K562 (cell line): ENCODE results near the gene ANKRD34B. TPM values are rescaled to one million over a fixed set of nuclear protein-coding genes. Genes with fewer than 3 reads are reported as not detected.

ENCODE experiments used
- ATAC-seq: fragments of 200-7000 bp; cut with Tn5 transposase; 3 replicates; pipeline ENCODE4 v1.9.1; 2020; ENCODE audit warnings: moderate library complexity
- BruUV-seq: library from RNA; stranded (reverse); fragments of 400-500 nt; replicated peaks from 2 replicates; lab custom pipeline; 2021; lab: Mats Ljungman, UMichigan
- CTCF ChIA-PET: fragments of 300-600 bp; formaldehyde crosslinking; extraction: SDS; loops from one replicate; lab custom pipeline; 2021; ENCODE audit warnings: low intra/inter-chr PET ratio; lab: Yijun Ruan, JAX
- POLR2A ChIA-PET: fragments of 300-600, 350-650 bp; sonication (Branson Sonifier 250); formaldehyde crosslinking; extraction: SDS; loops from one replicate; lab custom pipeline; 2021; ENCODE audit warnings: antibody characterized with exemption, inconsistent platforms; lab: Yijun Ruan, JAX
- DNase-seq, 4 experiments: peaks; one replicate each; pipeline versions ENCODE4 v3.0.0 to v3.0.0-alpha.2; 2011 to 2018; ENCODE audit warnings: low spot score in 3 of 4, mixed read lengths in 3 of 4; ENCODE audit errors: extremely low read depth in 1 of 4
- FAIRE-seq: peaks from 2 replicates; lab custom pipeline; 2011; peaks lifted over from hg19 to GRCh38; lab: Jason Lieb, UNC
- H2AFZ ChIP-seq: 2 replicates; pipeline ENCODE4 v1.6.0; 2011; ENCODE audit warnings: low read depth, low read length, control low read depth, inconsistent platforms
- H3K27ac ChIP-seq: fragments of 200-600 bp; 3 replicates; pipeline ENCODE4 v1.8.0; 2011; ENCODE audit warnings: low read depth, mild to moderate bottlenecking, control low read depth, inconsistent platforms, low read length, moderate library complexity, mixed read lengths; ENCODE audit errors: extremely low read depth
- H3K27me3 ChIP-seq, 2 experiments: fragments of 300-600 bp in 1 of 2; 2 replicates in 1 of 2; 3 replicates in 1 of 2; pipeline versions ENCODE4 v1.6.0 to v1.8.0; 2011; ENCODE audit warnings: inconsistent platforms in 2 of 2, low read length in 2 of 2, mild to moderate bottlenecking in 1 of 2, mixed read lengths in 1 of 2, moderate library complexity in 1 of 2; ENCODE audit not compliant: control insufficient read depth in 2 of 2, insufficient read depth in 2 of 2
- H3K36me3 ChIP-seq: fragments of 300-600 bp; 3 replicates; pipeline ENCODE4 v1.8.0; 2011; ENCODE audit warnings: mild to moderate bottlenecking, low read length, inconsistent platforms; ENCODE audit not compliant: control insufficient read depth, insufficient read depth
- H3K4me1 ChIP-seq, 2 experiments: fragments of 200-600 bp in 1 of 2; replicated peaks in 1 of 2; 2 replicates in 1 of 2; 3 replicates in 1 of 2; pipeline versions ENCODE4 v1.5.1 to v1.8.0; 2011; ENCODE audit warnings: inconsistent platforms in 2 of 2, low read length in 2 of 2, mild to moderate bottlenecking in 1 of 2, mixed read lengths in 1 of 2, moderate library complexity in 1 of 2; ENCODE audit not compliant: control insufficient read depth in 2 of 2, insufficient read depth in 2 of 2
- H3K4me2 ChIP-seq: 2 replicates; pipeline ENCODE4 v1.6.1; 2011; ENCODE audit warnings: low read length, control low read depth, inconsistent platforms, mixed read lengths; ENCODE audit not compliant: insufficient read depth
- H3K4me3 ChIP-seq: fragments of 200-600 bp; sonication (generic), shearing (Covaris generic); 2 replicates; pipeline ENCODE4 v1.5.1; 2016; ENCODE audit warnings: control low read depth, inconsistent platforms
- H3K79me2 ChIP-seq: fragments of 200-600 bp; 3 replicates; pipeline ENCODE4 v1.8.0; 2011; ENCODE audit warnings: low read length, inconsistent platforms; ENCODE audit not compliant: control insufficient read depth, insufficient read depth
- H3K9ac ChIP-seq, 2 experiments: 2 replicates each; pipeline versions ENCODE4 v1.6.0 to v1.6.1; 2011; ENCODE audit warnings: low read depth in 2 of 2, low read length in 2 of 2, control low read depth in 1 of 2, inconsistent platforms in 1 of 2, mild to moderate bottlenecking in 1 of 2, mixed read lengths in 1 of 2; ENCODE audit not compliant: insufficient read depth in 1 of 2
- H3K9me1 ChIP-seq: one replicate; pipeline ENCODE4 v1.6.0; 2011; ENCODE audit warnings: inconsistent platforms, mild to moderate bottlenecking, low read length, moderate library complexity; ENCODE audit not compliant: control insufficient read depth, insufficient read depth
- H3K9me3 ChIP-seq: replicated peaks from 2 replicates; pipeline ENCODE4 v1.5.1; 2011; ENCODE audit warnings: low read depth, low read length, inconsistent platforms; ENCODE audit not compliant: control insufficient read depth, insufficient read depth
- H4K20me1 ChIP-seq: replicated peaks from 2 replicates; pipeline ENCODE4 v1.6.1; 2011; ENCODE audit warnings: low read length, inconsistent platforms, mixed read lengths; ENCODE audit not compliant: control insufficient read depth, insufficient read depth
- EZH2 ChIP-seq: IDR thresholded peaks from 2 replicates; pipeline ENCODE4 v1.6.1; 2012; ENCODE audit warnings: low read depth, mild to moderate bottlenecking, inconsistent platforms, low read length, borderline replicate concordance
- PHB2 ChIP-seq: fragments of 450-650 bp; IDR thresholded peaks from 2 replicates; pipeline ENCODE4 v1.6.1; 2017; ENCODE audit warnings: low read depth
- PHF21A ChIP-seq: fragments of 450-650 bp; IDR thresholded peaks from 2 replicates; pipeline ENCODE4 v1.6.1; 2017; ENCODE audit warnings: low read depth, borderline replicate concordance
- WGBS: fragments of 100-300 bp; shearing (Covaris generic); methylation state at CpG from one replicate; pipeline ENCODE4 v1.1.6; 2016; ENCODE audit warnings: low coverage, mixed read lengths; ENCODE audit not compliant: insufficient coverage; ENCODE audit errors: missing lambda C conversion rate; 5-methylcytosine and 5-hydroxymethylcytosine counted together
- in situ Hi-C: fragments of 300-500 bp; cut with MboI; formaldehyde crosslinking; loops from 4 replicates; pipeline ENCODE4 v1.15.0; 2018; ENCODE audit warnings: inconsistent platforms, mixed read lengths
- intact Hi-C: fragments of 100-400 bp; cut with micrococcal nuclease; formaldehyde crosslinking; loops from 2 replicates; pipeline ENCODE4 v1.14.2; 2022
- polyA plus RNA-seq, 8 experiments: library from polyadenylated mRNA; depleted of rRNA in 4 of 8; stranded (reverse) in 5 of 8; unstranded in 3 of 8; fragments of >200 nt; fragmentation: Nextera tagmentation in 2 of 8; fragmentation: Illumina TruSeq in 1 of 8; extraction: Ambion mirVana in 2 of 8; extraction: Trizol in 1 of 8; gene quantifications; 2 replicates each; pipeline versions ENCODE4 v1.2.1 to v1.2.3, GENCODE V29; 2011 to 2014; ENCODE audit warnings: inconsistent platforms in 1 of 8, missing spikeins in 1 of 8
- total RNA-seq, 7 experiments: library from RNA; depleted of rRNA in 6 of 7; stranded (reverse); fragments of >200 nt in 6 of 7; fragmentation: Illumina TruSeq in 2 of 7; extraction: Trizol in 2 of 7; gene quantifications; 2 replicates each; pipeline versions ENCODE4 v1.2.1 to v1.2.3, GENCODE V29; 2011 to 2021; ENCODE audit warnings: low replicate concordance in 1 of 7
- TF ChIP-seq, protein P1 (sequence below): fragments of 250-450 bp; sonication (Bioruptor Pico); IDR thresholded peaks from 2 replicates; pipeline ENCODE4 v1.4.0; 2020; ENCODE audit warnings: mild to moderate bottlenecking, moderate library complexity
- TF ChIP-seq, protein P2 (sequence below): fragments of 200-600 bp; sonication (generic); IDR thresholded peaks from one replicate; pipeline ENCODE4 v1.6.1; 2012; ENCODE audit warnings: mild to moderate bottlenecking, low read depth, low read length, inconsistent platforms

The ANKRD34B gene
- total and polyA plus RNA-seq, 9 of the 15 experiments (the other 6 are each of a cell fraction or from before 2014, with no cell fraction given), result not detected

DNA sequence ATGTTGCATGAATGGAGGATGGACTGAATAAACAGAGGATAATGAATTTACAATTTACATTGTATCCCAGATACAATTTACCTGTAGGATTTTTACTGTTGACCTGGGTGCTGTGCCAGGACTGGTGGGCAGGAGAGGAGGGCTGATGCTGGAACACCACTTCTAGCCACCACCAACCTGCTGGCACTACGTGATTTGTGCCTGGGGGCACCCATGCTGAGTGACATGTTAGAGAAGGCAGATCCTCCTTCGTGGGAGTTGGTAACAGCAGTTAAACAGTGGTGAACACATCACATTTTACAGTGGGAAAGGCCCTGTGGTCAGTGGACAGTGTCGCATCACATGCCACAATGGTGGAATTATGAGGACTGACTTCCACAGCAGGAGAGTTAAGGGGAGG, 3.0 kb upstream of the ANKRD34B start:
- Histone ChIP-seq H3K27me3 (peaks cover 28 to 63% of the 10 kb centered on the region in 2 experiments; a peak in 4 of 5 replicates), H2AFZ (no peak overlapping the region), H3K4me3 (no peak overlapping the region), H3K9ac (no peak overlapping the region), H3K4me1 (peaks cover 0 to 16% of the 10 kb centered on the region in 2 experiments; a peak in 2 of 5 replicates), H3K79me2 (no peaks in the 10 kb centered on the region), H3K36me3 (no peaks in the 10 kb centered on the region), H3K27ac (no peak overlapping the region), H4K20me1 (no peaks in the 10 kb centered on the region), H3K9me3 (no peaks in the 10 kb centered on the region), H3K4me2 (no peak overlapping the region), H3K9me1 (no peaks in the 10 kb centered on the region)
- in situ Hi-C loops, result no loop called here
- ChIA-PET POLR2A (no interaction called here), CTCF (no interaction called here)
- ATAC-seq (no peak), FAIRE-seq (no peak), DNase-seq (no peak)
- TF ChIP-seq PHF21A (no peak), EZH2 (no peak), PHB2 (no peak)
- TF ChIP-seq, protein P1, sequence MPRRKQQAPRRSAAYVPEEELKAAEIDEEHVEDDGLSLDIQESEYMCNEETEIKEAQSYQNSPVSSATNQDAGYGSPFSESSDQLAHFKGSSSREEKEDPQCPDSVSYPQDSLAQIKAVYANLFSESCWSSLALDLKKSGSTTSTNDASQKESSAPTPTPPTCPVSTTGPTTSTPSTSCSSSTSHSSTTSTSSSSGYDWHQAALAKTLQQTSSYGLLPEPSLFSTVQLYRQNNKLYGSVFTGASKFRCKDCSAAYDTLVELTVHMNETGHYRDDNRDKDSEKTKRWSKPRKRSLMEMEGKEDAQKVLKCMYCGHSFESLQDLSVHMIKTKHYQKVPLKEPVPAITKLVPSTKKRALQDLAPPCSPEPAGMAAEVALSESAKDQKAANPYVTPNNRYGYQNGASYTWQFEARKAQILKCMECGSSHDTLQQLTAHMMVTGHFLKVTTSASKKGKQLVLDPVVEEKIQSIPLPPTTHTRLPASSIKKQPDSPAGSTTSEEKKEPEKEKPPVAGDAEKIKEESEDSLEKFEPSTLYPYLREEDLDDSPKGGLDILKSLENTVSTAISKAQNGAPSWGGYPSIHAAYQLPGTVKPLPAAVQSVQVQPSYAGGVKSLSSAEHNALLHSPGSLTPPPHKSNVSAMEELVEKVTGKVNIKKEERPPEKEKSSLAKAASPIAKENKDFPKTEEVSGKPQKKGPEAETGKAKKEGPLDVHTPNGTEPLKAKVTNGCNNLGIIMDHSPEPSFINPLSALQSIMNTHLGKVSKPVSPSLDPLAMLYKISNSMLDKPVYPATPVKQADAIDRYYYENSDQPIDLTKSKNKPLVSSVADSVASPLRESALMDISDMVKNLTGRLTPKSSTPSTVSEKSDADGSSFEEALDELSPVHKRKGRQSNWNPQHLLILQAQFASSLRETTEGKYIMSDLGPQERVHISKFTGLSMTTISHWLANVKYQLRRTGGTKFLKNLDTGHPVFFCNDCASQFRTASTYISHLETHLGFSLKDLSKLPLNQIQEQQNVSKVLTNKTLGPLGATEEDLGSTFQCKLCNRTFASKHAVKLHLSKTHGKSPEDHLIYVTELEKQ (CRISPR knock-in tag), result no peak
- TF ChIP-seq, protein P2, sequence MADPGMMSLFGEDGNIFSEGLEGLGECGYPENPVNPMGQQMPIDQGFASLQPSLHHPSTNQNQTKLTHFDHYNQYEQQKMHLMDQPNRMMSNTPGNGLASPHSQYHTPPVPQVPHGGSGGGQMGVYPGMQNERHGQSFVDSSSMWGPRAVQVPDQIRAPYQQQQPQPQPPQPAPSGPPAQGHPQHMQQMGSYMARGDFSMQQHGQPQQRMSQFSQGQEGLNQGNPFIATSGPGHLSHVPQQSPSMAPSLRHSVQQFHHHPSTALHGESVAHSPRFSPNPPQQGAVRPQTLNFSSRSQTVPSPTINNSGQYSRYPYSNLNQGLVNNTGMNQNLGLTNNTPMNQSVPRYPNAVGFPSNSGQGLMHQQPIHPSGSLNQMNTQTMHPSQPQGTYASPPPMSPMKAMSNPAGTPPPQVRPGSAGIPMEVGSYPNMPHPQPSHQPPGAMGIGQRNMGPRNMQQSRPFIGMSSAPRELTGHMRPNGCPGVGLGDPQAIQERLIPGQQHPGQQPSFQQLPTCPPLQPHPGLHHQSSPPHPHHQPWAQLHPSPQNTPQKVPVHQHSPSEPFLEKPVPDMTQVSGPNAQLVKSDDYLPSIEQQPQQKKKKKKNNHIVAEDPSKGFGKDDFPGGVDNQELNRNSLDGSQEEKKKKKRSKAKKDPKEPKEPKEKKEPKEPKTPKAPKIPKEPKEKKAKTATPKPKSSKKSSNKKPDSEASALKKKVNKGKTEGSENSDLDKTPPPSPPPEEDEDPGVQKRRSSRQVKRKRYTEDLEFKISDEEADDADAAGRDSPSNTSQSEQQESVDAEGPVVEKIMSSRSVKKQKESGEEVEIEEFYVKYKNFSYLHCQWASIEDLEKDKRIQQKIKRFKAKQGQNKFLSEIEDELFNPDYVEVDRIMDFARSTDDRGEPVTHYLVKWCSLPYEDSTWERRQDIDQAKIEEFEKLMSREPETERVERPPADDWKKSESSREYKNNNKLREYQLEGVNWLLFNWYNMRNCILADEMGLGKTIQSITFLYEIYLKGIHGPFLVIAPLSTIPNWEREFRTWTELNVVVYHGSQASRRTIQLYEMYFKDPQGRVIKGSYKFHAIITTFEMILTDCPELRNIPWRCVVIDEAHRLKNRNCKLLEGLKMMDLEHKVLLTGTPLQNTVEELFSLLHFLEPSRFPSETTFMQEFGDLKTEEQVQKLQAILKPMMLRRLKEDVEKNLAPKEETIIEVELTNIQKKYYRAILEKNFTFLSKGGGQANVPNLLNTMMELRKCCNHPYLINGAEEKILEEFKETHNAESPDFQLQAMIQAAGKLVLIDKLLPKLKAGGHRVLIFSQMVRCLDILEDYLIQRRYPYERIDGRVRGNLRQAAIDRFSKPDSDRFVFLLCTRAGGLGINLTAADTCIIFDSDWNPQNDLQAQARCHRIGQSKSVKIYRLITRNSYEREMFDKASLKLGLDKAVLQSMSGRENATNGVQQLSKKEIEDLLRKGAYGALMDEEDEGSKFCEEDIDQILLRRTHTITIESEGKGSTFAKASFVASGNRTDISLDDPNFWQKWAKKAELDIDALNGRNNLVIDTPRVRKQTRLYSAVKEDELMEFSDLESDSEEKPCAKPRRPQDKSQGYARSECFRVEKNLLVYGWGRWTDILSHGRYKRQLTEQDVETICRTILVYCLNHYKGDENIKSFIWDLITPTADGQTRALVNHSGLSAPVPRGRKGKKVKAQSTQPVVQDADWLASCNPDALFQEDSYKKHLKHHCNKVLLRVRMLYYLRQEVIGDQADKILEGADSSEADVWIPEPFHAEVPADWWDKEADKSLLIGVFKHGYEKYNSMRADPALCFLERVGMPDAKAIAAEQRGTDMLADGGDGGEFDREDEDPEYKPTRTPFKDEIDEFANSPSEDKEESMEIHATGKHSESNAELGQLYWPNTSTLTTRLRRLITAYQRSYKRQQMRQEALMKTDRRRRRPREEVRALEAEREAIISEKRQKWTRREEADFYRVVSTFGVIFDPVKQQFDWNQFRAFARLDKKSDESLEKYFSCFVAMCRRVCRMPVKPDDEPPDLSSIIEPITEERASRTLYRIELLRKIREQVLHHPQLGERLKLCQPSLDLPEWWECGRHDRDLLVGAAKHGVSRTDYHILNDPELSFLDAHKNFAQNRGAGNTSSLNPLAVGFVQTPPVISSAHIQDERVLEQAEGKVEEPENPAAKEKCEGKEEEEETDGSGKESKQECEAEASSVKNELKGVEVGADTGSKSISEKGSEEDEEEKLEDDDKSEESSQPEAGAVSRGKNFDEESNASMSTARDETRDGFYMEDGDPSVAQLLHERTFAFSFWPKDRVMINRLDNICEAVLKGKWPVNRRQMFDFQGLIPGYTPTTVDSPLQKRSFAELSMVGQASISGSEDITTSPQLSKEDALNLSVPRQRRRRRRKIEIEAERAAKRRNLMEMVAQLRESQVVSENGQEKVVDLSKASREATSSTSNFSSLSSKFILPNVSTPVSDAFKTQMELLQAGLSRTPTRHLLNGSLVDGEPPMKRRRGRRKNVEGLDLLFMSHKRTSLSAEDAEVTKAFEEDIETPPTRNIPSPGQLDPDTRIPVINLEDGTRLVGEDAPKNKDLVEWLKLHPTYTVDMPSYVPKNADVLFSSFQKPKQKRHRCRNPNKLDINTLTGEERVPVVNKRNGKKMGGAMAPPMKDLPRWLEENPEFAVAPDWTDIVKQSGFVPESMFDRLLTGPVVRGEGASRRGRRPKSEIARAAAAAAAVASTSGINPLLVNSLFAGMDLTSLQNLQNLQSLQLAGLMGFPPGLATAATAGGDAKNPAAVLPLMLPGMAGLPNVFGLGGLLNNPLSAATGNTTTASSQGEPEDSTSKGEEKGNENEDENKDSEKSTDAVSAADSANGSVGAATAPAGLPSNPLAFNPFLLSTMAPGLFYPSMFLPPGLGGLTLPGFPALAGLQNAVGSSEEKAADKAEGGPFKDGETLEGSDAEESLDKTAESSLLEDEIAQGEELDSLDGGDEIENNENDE, result no peak
- no TSS peak for BruUV-seq
- intact Hi-C loops, result no loop called here
- 0% methylated on average over 3 of the region's 3 CpGs for WGBS
